BE2C (cell line): ENCODE measurements around the gene GTPBP10.
A peak's percentile ranks its signal among the peaks of the same experiment; 100 is the strongest.

Source experiments
- DNase-seq: peaks from one replicate; pipeline ENCODE4 v3.0.0-alpha.2; 2020
- H3K27me3 ChIP-seq: fragments of 250-450 bp; sonication (Bioruptor Pico); 2 replicates; pipeline ENCODE4 v1.5.1; 2020; ENCODE audit warnings: mild to moderate bottlenecking
- H3K36me3 ChIP-seq: fragments of 250-450 bp; sonication (Bioruptor Pico); 2 replicates; pipeline ENCODE4 v1.5.1; 2020; ENCODE audit warnings: mild to moderate bottlenecking
- H3K4me1 ChIP-seq: fragments of 250-450 bp; sonication (Bioruptor Pico); 2 replicates; pipeline ENCODE4 v1.5.1; 2020
- H3K4me3 ChIP-seq: 2 replicates; pipeline ENCODE4 v1.5.1; 2011; ENCODE audit warnings: low read depth, low read length
- H3K9me3 ChIP-seq: fragments of 250-450 bp; sonication (Bioruptor Pico); 2 replicates; pipeline ENCODE4 v1.5.1; 2020
- TF ChIP-seq, protein P1 (sequence below): IDR thresholded peaks from 2 replicates; pipeline ENCODE4 v1.5.1; 2012; ENCODE audit warnings: mild to moderate bottlenecking, low read depth, low read length

GTPBP10 gene

GRCh38 chr7:90387470-90388240, 41.1 kb downstream of the GTPBP10 start:
- Histone ChIP-seq H3K36me3 (peaks cover 6% of the 10 kb centered on the region; the same call in 1 of the 2 replicates), H3K9me3 (no peaks in the 10 kb centered on the region), H3K27me3 (no peaks in the 10 kb centered on the region), H3K4me3 (no peak overlapping the region), H3K4me1 (no peaks in the 10 kb centered on the region)
- DNase-seq: no peak
- TF ChIP-seq, protein P1, sequence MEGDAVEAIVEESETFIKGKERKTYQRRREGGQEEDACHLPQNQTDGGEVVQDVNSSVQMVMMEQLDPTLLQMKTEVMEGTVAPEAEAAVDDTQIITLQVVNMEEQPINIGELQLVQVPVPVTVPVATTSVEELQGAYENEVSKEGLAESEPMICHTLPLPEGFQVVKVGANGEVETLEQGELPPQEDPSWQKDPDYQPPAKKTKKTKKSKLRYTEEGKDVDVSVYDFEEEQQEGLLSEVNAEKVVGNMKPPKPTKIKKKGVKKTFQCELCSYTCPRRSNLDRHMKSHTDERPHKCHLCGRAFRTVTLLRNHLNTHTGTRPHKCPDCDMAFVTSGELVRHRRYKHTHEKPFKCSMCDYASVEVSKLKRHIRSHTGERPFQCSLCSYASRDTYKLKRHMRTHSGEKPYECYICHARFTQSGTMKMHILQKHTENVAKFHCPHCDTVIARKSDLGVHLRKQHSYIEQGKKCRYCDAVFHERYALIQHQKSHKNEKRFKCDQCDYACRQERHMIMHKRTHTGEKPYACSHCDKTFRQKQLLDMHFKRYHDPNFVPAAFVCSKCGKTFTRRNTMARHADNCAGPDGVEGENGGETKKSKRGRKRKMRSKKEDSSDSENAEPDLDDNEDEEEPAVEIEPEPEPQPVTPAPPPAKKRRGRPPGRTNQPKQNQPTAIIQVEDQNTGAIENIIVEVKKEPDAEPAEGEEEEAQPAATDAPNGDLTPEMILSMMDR: no peak

- Histone ChIP-seq H3K4me3 (no peak overlapping the region), H3K36me3 (no peaks in the 10 kb centered on the region), H3K4me1 (no peaks in the 10 kb centered on the region; the same call in 1 of the 2 replicates), H3K9me3 (no peaks in the 10 kb centered on the region), H3K27me3 (no peaks in the 10 kb centered on the region)
- DNase-seq: no peak
- TF ChIP-seq, protein P1: no peak
These were observed 44.4 kb downstream of the GTPBP10 start for GRCh38 chr7:90390926-90391325.

- Histone ChIP-seq H3K4me3 (no peak overlapping the region), H3K4me1 (no peaks in the 10 kb centered on the region; the same call in none of the 2 replicates), H3K27me3 (no peaks in the 10 kb centered on the region), H3K36me3 (no peaks in the 10 kb centered on the region), H3K9me3 (no peaks in the 10 kb centered on the region)
- no peak for DNase-seq
- TF ChIP-seq, protein P1: no peak
These were observed 45.0 kb downstream of the GTPBP10 start for GRCh38 chr7:90391488-90391887.

- H3K4me3 ChIP-seq: no peak overlapping the region
- H3K4me1 ChIP-seq: no peaks in the 10 kb centered on the region; the same call in none of the 2 replicates
- peak; percentile 14 for DNase-seq
- H3K27me3 ChIP-seq: no peaks in the 10 kb centered on the region
- TF ChIP-seq, protein P1: no peak
- H3K9me3 ChIP-seq: no peaks in the 10 kb centered on the region
- no peaks in the 10 kb centered on the region for H3K36me3 ChIP-seq
These were observed 49.9 kb downstream of the GTPBP10 start for GRCh38 chr7:90396420-90396819.

GRCh38 chr7:90401989-90402388, 55.5 kb downstream of the GTPBP10 start:
- no peak overlapping the region for H3K4me3 ChIP-seq
- peak; percentile 74 for DNase-seq
- TF ChIP-seq, protein P1: no peak

DNA sequence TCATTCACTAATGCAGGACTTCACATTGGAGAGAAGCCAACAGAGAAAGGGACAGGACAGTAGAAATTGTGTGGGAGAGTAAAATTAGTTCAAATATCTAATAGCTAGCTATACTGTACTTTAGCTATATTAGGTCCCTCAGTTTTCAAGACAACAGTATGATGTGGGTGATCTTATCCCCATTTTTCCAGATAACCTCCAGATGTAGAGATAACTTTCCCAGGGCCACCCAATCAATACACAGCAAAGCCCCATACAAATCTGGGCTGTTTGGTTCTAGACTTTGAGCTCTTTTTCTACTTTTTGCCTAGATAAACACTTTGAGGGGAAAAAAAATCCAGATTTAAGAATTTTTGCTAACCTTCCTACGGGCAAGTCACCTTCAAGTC, 56.3 kb downstream of the GTPBP10 start:
- H3K36me3 ChIP-seq: peaks cover 16% of the 10 kb centered on the region
- peaks cover 9% of the 10 kb centered on the region for H3K4me1 ChIP-seq
- H3K27me3 ChIP-seq: no peaks in the 10 kb centered on the region
- DNase-seq: no peak
- H3K9me3 ChIP-seq: no peaks in the 10 kb centered on the region
- H3K4me3 ChIP-seq: peak overlapping the region; percentile 98
- TF ChIP-seq, protein P1: no peak

More at GRCh38 chr7:90401989-90402388, 55.5 kb downstream of the GTPBP10 start:
- peaks cover 12% of the 10 kb centered on the region for H3K36me3 ChIP-seq
- H3K27me3 ChIP-seq: no peaks in the 10 kb centered on the region
- H3K9me3 ChIP-seq: no peaks in the 10 kb centered on the region
- peaks cover 9% of the 10 kb centered on the region for H3K4me1 ChIP-seq
